Measurements from ENCODE around the gene SLC10A2. TPM values are rescaled to one million over a fixed set of nuclear protein-coding genes. Genes with fewer than 3 reads are reported as not detected.

The SLC10A2 gene
- total and polyA plus RNA-seq, 2 of the 4 experiments (the other 2 are of a cell fraction), result not detected

GRCh38 chr13:103007427-103007762, 58.8 kb downstream of the SLC10A2 start:
- POLR2A ChIA-PET (ENCODE audit: unreplicated experiment), result no interaction called here
- H3K9me1 ChIP-seq (ENCODE audit: insufficient read depth, low read length), result no peaks in the 10 kb centered on the region
- H3K9ac ChIP-seq (ENCODE audit: low read depth, low read length), result no peak overlapping the region
- no CpG with 5 or more reads among the region's 4 CpGs for WGBS, 2 experiments (ENCODE audit: extremely low coverage in 2 of 2, insufficient read length in 1 of 2)
- no peak overlapping the region for H3K27ac ChIP-seq (ENCODE audit: insufficient read depth, low read length)
- H2AK9ac ChIP-seq (replicated peaks; ENCODE audit: low read depth, low read length, poor library complexity), result no peak overlapping the region
- no peak for ATAC-seq (ENCODE audit: low read depth)
- intact Hi-C loops (cut with micrococcal nuclease) (no loop called here), dilution Hi-C loops (cut with HindIII; ENCODE audit: low sequenced_read_pairs, unreplicated experiment) (no loop called here), in situ Hi-C loops (cut with MboI; ENCODE audit: low sequenced_read_pairs) (no loop called here)
- CTCF ChIA-PET, result no interaction called here
- no peak overlapping the region for H3K56ac ChIP-seq (ENCODE audit: extremely low read depth, insufficient read depth, low read length)
- no peak overlapping the region for H2BK15ac ChIP-seq (ENCODE audit: low read depth, low read length)
- no peak overlapping the region for H3K14ac ChIP-seq (replicated peaks; ENCODE audit: low read depth, low read length)
- H2AFZ ChIP-seq (replicated peaks; ENCODE audit: low read length, poor library complexity), result no peak overlapping the region
- H3K4me3 ChIP-seq (ENCODE audit: insufficient read depth, low read depth, low read length), result no peak overlapping the region
- no peaks in the 10 kb centered on the region for H3K79me1 ChIP-seq (ENCODE audit: low read depth in 1 of 2, low read length in 2 of 2)
- no peak overlapping the region for H2BK20ac ChIP-seq (ENCODE audit: low read depth, low read length)
- H4K20me1 ChIP-seq (ENCODE audit: insufficient read depth, low read length), result no peaks in the 10 kb centered on the region
- no peaks in the 10 kb centered on the region for H3K4me1 ChIP-seq (ENCODE audit: control insufficient read depth, insufficient read depth, low read length)
- H3K23ac ChIP-seq (ENCODE audit: low read depth, low read length), result no peak overlapping the region
- BruUV-seq (replicated peaks), result no TSS peak
- no peaks in the 10 kb centered on the region for H3K27me3 ChIP-seq (ENCODE audit: control insufficient read depth, insufficient read depth, low read length)
- no peak overlapping the region for H3K4ac ChIP-seq (ENCODE audit: low read depth, low read length)
- H3K4me2 ChIP-seq (ENCODE audit: low read depth, low read length), result no peak overlapping the region
- no peak overlapping the region for H3K18ac ChIP-seq (ENCODE audit: low read depth, low read length)
- no peak for TF ChIP-seq USF2 (IDR thresholded peaks at IDR 0.05; ENCODE audit: low read depth, low read length)
- no peak for TF ChIP-seq SMC3 (IDR thresholded peaks at IDR 0.05; ENCODE audit: low read depth, low read length)
- no peak for TF ChIP-seq RFX5 (IDR thresholded peaks at IDR 0.05; ENCODE audit: low read depth, low read length)
- TF ChIP-seq MAFK (IDR thresholded peaks at IDR 0.05; ENCODE audit: low read depth, low read length), result no peak
- TF ChIP-seq RCOR1 (IDR thresholded peaks at IDR 0.05; ENCODE audit: insufficient replicate concordance, low read length), result no peak
- TF ChIP-seq CEBPB (IDR thresholded peaks at IDR 0.05; ENCODE audit: low read depth, low read length), result no peak
- TF ChIP-seq FOS (IDR thresholded peaks at IDR 0.05; ENCODE audit: low read depth, low read length), result no peak
- no peak for TF ChIP-seq ELK1 (IDR thresholded peaks at IDR 0.05; ENCODE audit: borderline replicate concordance, low read depth, low read length)
- TF ChIP-seq MAZ (IDR thresholded peaks at IDR 0.05; ENCODE audit: borderline replicate concordance, low read depth, low read length), result no peak
- TF ChIP-seq MXI1 (IDR thresholded peaks at IDR 0.05; ENCODE audit: borderline replicate concordance, low read depth, low read length), result no peak
- TF ChIP-seq RAD21 (IDR thresholded peaks at IDR 0.05; ENCODE audit: low read length), result no peak
- TF ChIP-seq BHLHE40 (IDR thresholded peaks at IDR 0.05; ENCODE audit: low read depth, low read length), result no peak
- no peak for TF ChIP-seq NFE2L2 (IDR thresholded peaks at IDR 0.05; ENCODE audit: low read depth, low read length)
- H2BK120ac ChIP-seq (ENCODE audit: low read depth, low read length), result no peak overlapping the region
- no peak overlapping the region for H4K91ac ChIP-seq (ENCODE audit: insufficient read depth, low read depth, low read length)
- no peak overlapping the region for H4K5ac ChIP-seq (ENCODE audit: low read depth, low read length)
- H4K8ac ChIP-seq (ENCODE audit: low read depth in 2 of 2, low read length in 2 of 2), result no peak overlapping the region
- DNase-seq, result no peak
- H2BK5ac ChIP-seq (ENCODE audit: low read depth, low read length, poor library complexity, severe bottlenecking), result no peak overlapping the region
- H2AK5ac ChIP-seq (ENCODE audit: low read depth, low read length), result no peak overlapping the region
- peaks cover 8% of the 10 kb centered on the region for H3K9me3 ChIP-seq (ENCODE audit: control insufficient read depth, insufficient read depth, low read length)
- no peaks in the 10 kb centered on the region for H3K36me3 ChIP-seq (ENCODE audit: control insufficient read depth, insufficient read depth, low read length)

Measured in IMR-90 (cell line).